HG02970 (cell line): ENCODE data around the gene ATG3.
A peak's percentile ranks its signal among the peaks of the same experiment; 100 is the strongest.

Source experiments
- ATAC-seq: cut with Tn5 transposase; IDR thresholded peaks from one replicate; pipeline ENCODE4 v1.9.1; 2021; ENCODE audit warnings: mild to moderate bottlenecking, moderate library complexity, moderate number of reproducible peaks; ENCODE audit not compliant: unreplicated experiment, low FRiP score

The ATG3 gene

GRCh38 chr3:112561734-112562529 lies at the start of gene ATG3, which contains the start of gene SLC35A5:
TSS of gene ATG3 (minus strand) at chr3:112561962. CDS start at chr3:112561528, 434 bp downstream.
TSS of gene SLC35A5 (plus strand) at chr3:112562045. CDS start at chr3:112563404, 1,359 bp downstream.
- peak; percentile 79 for ATAC-seq

- no peak for ATAC-seq
Observed at GRCh38 chr3:112610121-112610520, 48.4 kb upstream of the ATG3 start.

- no peak for ATAC-seq
Observed at GRCh38 chr3:112607863-112608262, 46.1 kb upstream of the ATG3 start.

- ATAC-seq, result no peak
Observed at GRCh38 chr3:112606098-112606497, 44.3 kb upstream of the ATG3 start.

GRCh38 chr3:112605285-112605684 lies 43.5 kb upstream of the ATG3 start:
- no peak for ATAC-seq

- no peak for ATAC-seq
Observed at GRCh38 chr3:112604536-112604935, 42.8 kb upstream of the ATG3 start.

- ATAC-seq, result no peak
Observed at GRCh38 chr3:112602217-112602838, 40.6 kb upstream of the ATG3 start.

- no peak for ATAC-seq
Observed at GRCh38 chr3:112598731-112599130, 37.0 kb upstream of the ATG3 start.

GRCh38 chr3:112597945-112598344 lies 36.2 kb upstream of the ATG3 start:
- no peak for ATAC-seq

GRCh38 chr3:112594856-112595255 lies 33.1 kb upstream of the ATG3 start:
- ATAC-seq, result no peak

GRCh38 chr3:112593258-112593657 lies 31.5 kb upstream of the ATG3 start:
- no peak for ATAC-seq

GRCh38 chr3:112587336-112587735 lies 25.6 kb upstream of the ATG3 start:
- no peak for ATAC-seq

- no peak for ATAC-seq
Observed at GRCh38 chr3:112585782-112586181, 24.0 kb upstream of the ATG3 start.

- no peak for ATAC-seq
Observed at GRCh38 chr3:112583105-112583504, 21.3 kb upstream of the ATG3 start.

GRCh38 chr3:112582244-112582874 lies 20.6 kb upstream of the ATG3 start:
- ATAC-seq, result no peak

- no peak for ATAC-seq
Observed at GRCh38 chr3:112579697-112580096, 17.9 kb upstream of the ATG3 start.

GRCh38 chr3:112579232-112579631 lies 17.5 kb upstream of the ATG3 start:
- no peak for ATAC-seq

- ATAC-seq, result no peak
Observed at GRCh38 chr3:112572701-112573100, 10.9 kb upstream of the ATG3 start.

GRCh38 chr3:112569265-112569664 lies 7.5 kb upstream of the ATG3 start:
- ATAC-seq, result no peak

- no peak for ATAC-seq
Observed at GRCh38 chr3:112568642-112569041, 6.9 kb upstream of the ATG3 start.

GRCh38 chr3:112564940-112565305 lies 3.2 kb upstream of the ATG3 start:
- no peak for ATAC-seq
